GM19099 (cell line): ENCODE data around the gene HIF1AN.
A peak's percentile ranks its signal among the peaks of the same experiment; 100 is the strongest.

Experiments used
- POLR2A ChIP-seq: IDR thresholded peaks from 3 replicates; pipeline ENCODE4 v1.6.1; 2011; ENCODE audit warnings: low read depth; ENCODE audit not compliant: insufficient read length; ENCODE audit errors: extremely low read depth

Gene HIF1AN

GRCh38 chr10:100510533-100511308, 25.0 kb upstream of the HIF1AN start:
- TF ChIP-seq POLR2A = no peak

DNA sequence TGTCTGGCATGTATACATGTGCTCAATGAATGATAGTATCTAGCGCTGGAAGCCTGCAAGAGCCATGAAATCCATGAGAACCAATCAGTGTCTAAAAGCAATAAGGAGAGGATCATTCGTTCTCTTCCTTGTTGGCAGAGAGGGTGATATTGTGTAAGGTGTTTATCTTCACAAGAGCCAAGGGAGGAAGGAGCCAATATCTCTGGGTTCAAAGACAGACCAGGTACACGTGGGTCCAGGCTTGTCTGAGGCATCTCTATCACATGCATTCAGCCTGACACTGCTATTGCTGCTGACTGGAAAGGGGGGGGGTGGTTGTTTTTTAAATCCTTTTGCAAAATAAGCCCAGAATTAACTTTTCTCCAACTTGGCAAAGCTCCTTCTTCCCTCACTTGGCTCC, 20.1 kb upstream of the HIF1AN start:
- no peak for TF ChIP-seq POLR2A

- no peak for TF ChIP-seq POLR2A
Observed at GRCh38 chr10:100516847-100517246, 18.9 kb upstream of the HIF1AN start.

GRCh38 chr10:100518761-100519241, 16.9 kb upstream of the HIF1AN start:
- no peak for TF ChIP-seq POLR2A

DNA sequence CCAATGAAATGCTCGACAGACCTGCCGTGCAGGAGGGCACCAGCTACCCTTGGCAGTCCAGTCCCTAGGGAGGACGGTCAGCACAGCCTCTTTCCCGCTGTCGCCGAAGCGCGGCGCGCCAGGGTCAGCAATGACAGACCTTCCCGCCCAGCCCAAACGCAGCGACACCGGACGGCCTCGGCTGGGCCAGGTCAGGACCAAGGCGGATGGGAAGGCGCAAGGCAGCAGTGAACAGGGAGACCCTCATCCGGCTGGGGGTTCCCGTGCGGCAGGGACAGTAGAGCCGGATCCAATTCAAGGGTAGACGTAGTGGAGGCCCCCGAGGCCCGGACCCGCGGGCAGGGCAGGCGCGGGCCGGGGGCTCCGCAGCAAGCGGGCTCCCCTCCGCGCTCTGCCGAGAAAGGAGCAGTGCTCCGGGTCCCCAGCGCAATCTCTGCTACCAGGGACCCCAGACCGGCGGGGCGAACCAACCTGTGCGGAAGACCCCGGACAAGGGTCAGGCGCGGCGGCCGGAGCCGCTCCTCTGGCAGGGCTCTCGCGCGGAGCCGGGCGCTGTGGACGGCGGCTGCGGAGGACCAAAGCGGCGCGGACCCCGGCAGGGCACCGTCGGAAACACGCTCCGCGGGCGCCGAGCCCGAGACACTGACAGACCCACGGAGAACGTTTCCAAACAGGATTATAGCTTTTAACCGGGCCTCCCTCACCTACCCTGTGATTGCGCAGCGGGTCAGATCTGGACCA, 16.3 kb upstream of the HIF1AN start, which contains the start of gene SEC31B:
Gene SEC31B, minus strand, starts transcription at position 551 of the 741 bp plus-strand sequence. CDS start 2,909 bp downstream, outside the sequence.
- TF ChIP-seq POLR2A = no peak

- no peak for TF ChIP-seq POLR2A
Observed at GRCh38 chr10:100520811-100521210, 14.9 kb upstream of the HIF1AN start.

DNA sequence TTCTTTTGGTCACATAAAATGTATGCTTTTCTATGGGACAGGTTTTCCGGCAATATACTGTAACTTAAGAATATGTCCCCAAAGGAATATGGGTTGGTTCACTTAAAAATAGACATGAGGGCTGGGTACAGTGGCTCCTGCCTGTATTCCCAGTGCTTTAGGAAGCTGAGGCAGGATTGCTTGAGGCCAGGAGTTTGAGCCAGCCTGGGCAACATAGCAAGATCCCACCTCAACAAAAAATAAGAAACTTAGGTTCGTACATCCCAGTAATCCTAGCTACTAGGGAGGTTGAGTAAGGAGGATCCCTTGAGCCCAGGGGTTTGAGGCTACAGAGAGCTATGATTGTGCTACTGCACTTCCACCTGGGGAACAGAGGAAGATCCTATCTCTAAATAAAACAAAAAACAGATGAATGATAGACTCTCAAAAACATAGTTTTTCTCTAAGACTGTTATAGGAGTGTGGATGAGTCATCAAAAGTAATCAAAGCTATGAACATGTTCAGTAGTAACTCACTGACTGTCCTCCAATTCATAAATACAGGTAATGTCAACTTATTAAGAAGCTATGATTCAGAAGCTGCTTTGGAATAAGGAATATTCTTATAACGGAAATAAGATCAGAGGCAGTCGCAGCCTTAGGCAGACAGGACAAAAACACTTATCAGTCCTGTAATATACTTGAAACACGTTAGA, 13.5 kb upstream of the HIF1AN start:
- no peak for TF ChIP-seq POLR2A

DNA sequence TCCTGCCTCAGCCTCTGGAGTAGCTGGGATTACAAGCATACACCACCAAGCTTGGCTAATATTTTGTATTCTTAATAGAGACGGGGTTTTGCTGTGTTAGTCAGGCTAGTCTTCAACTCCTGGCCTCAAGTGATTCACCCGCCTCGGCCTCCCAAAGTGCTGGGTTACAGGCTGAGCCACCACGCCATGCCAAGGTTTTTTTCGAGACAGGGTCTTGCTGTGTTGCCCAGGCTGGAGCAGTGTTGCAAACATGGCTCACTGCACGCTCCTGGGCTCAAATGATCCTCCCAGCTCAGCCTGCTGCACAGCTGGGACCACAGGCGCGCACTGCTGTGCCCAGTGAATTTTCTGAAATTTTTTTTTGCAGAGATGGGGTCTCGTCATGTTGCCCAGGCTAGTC, 12.8 kb upstream of the HIF1AN start:
- no peak for TF ChIP-seq POLR2A

DNA sequence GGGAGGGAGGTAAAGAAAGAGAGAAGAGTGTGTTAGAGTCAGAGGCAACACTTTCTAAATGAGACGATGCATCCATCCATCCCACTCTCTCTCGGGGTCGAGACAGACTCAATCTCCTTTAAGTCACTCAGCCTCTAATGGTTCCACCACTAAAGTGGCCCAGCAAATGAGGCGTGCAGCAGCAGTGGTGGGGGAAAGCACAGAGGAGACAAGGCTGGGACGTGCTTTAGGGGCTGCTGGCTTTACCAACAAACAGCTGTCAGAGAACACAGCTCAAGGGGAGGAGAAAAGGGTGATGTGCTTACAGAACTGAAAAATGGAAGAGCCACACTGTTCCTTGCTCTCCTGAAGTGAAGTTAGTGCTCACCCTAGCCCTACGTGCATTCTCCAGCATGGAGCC, 11.5 kb upstream of the HIF1AN start:
- no peak for TF ChIP-seq POLR2A

DNA sequence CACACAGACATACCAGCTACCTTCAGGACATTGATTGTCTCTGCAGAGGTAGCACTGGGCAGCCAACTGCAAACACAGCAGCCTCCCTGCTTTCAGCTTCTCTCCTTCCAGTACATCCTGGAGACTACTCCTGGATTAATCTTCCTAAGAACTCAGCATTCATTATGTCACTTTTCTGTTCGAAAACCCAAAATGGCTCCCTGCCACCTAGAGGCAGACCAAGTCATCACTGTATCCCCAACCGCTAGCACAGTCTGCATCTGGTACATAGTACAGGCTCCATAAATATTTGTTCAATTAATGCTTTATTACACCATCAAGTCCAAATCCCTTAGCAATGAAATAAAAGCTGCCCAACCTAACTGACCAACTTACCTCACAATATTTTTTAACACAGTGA, 11.1 kb upstream of the HIF1AN start:
- no peak for TF ChIP-seq POLR2A

GRCh38 chr10:100528123-100528886, 7.4 kb upstream of the HIF1AN start:
- TF ChIP-seq POLR2A = no peak

DNA sequence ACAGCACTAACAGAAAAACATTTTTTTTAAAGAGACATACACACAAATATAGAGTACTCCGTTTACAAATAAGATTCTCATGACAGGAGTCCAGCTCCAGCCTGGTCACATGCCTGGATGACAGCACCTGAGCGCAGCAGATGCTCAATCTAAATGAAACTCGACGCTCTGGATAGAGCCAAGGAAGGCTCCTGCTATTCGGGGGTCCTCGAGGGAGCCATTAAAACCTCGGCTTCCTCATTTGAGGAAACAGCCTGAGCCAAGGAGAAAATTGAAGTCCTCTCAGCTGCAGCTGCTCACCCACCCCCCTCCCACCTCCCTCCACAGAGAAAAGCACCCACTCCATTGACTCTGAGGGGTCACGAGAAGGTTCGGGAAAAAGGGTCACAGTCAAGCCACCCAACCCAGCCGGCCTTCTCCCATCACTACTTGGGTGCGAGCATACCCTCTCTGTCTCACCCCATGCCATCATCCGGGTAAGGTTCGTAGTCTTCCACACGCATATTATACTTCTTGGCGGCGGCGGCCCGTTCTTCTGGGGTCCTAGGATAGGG, 6.7 kb upstream of the HIF1AN start:
- TF ChIP-seq POLR2A = no peak

GRCh38 chr10:100529475-100530298, 6.1 kb upstream of the HIF1AN start, which contains the start of gene NDUFB8:
TSS of gene NDUFB8 (minus strand) at chr10:100529871. CDS start at chr10:100529851, 20 bp downstream.
- peak; percentile 83 for TF ChIP-seq POLR2A

DNA sequence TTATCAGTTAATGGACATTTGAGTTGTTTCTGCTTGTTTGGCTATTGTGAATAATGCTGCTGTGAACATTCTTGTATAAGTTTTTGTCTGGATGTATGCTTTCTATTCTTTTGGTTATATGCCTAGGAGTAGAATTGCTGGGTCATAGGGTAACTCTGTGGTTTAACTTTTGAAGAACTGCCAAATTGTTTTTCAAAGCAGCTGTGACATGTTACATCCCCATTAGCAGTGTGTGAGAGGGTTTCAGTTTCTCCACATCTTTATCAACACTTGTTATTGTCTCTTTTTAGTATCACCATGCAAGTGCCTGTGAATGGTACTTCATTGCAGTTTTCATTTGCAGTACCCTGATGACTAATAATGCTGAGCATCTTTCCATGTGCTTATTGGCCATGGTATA, 4.0 kb upstream of the HIF1AN start:
- no peak for TF ChIP-seq POLR2A

DNA sequence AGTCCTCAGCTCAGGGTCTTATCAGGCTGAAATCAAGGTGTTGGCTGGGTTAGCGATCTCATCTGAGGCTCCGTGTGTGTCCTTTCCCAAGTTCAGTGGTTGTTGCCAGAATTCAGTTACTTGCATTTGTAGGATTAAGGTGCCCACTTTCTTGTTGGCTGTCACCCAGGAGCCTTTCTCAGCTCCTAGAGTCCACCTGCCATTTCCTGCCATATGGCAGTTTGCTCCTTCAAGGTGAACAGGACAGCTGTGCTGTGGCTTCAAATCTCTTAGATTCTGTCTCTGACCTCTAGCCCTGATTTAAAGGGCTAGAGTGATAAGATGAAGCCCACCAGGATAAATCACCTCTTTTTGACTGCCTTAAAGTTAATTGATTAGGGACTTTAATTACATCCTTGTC, 1.0 kb upstream of the HIF1AN start:
- no peak for TF ChIP-seq POLR2A
